ENCODE data around the gene FGF19.

FGF19 gene

DNA sequence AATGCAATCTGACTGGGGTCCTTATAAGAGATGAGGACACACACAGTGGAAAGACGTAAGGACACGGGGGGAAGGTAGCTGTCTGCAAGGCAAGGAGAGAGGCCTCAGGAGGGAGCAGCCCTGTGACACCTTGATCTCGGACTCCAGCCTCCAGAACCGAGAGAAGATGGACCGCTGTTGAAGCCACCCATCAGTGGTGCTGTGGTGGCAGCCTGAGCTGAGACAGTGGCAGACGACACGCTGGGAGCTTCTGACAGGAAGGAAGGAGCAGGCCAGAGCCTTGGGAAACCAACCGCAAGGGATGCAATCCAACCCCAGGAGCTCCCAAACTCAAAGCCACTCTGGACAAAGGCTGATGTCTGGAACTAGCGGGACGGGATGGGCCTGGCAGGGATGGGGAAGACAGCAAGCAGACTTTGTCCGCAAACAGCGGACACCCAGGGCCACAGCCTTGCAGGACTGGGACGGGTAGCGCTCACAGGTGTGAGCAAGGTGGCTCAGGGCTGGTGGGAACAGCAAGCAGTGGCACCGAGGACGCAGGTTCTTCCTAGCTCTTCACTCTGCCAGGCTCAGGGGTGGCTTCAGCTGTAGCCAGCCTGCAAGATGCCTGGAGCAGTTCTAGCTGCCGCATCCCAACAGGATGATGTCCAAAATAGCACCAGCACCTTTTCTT, 39.6 kb downstream of the FGF19 start:
- no peak for DNase-seq (ENCODE audit: low spot score)
- Mint-ChIP-seq H3K9me3 (no peaks in the 10 kb centered on the region), H3K27me3 (ENCODE audit: low read depth) (no peaks in the 10 kb centered on the region), H3K27ac (no peak overlapping the region), H3K4me3 (no peak overlapping the region), H3K4me1 (ENCODE audit: low read depth) (no peaks in the 10 kb centered on the region), H3K36me3 (ENCODE audit: low read depth) (peaks cover 10% of the 10 kb centered on the region)

DNA sequence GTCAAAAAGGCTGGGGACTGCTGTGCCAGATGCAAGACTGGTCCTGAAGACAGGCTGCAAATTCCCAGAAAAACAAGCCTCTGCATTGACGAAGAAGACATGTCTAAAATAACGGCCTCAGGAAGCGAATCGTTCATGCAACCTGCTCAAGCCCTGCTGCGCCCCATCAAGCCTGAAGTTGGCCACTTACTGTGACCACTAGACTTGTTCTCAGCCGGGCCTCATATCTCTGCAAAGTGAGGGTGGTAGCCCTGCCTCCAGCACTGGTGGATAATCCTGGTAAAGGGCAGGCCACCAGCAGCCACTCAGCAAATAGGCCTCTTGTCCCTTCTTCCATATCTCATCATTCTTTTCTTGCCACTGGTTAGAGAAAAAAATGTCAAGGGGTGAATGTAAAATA, 40.5 kb downstream of the FGF19 start:
- Mint-ChIP-seq H3K27me3 (ENCODE audit: low read depth) (no peaks in the 10 kb centered on the region), H3K4me1 (ENCODE audit: low read depth) (no peaks in the 10 kb centered on the region), H3K4me3 (no peak overlapping the region), H3K9me3 (no peaks in the 10 kb centered on the region), H3K27ac (no peak overlapping the region), H3K36me3 (ENCODE audit: low read depth) (peaks cover 10% of the 10 kb centered on the region)
- no peak for DNase-seq (ENCODE audit: low spot score)

DNA sequence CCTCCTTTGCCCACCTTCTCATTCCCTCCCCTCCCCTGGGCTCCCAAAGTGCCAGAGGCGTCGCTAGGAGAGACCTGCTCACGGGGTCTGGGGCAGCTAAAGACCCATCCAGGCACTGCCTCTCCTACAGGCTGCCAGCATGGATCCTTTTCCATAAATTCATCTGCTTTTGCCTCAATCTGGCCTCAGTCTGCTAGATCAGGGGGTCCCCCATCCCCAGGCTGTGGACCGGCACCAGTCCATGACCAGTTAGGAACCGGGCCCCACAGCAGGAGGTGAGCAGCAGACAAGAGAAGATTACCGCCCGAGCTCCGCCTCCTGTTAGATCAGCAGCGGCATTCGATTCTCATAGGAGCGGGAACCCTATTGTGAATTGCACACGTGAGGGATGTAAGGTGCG, 41.0 kb downstream of the FGF19 start:
- H3K4me1 Mint-ChIP-seq (ENCODE audit: low read depth): no peaks in the 10 kb centered on the region
- H3K27me3 Mint-ChIP-seq (ENCODE audit: low read depth): no peaks in the 10 kb centered on the region
- H3K9me3 Mint-ChIP-seq: no peaks in the 10 kb centered on the region
- DNase-seq (ENCODE audit: low spot score): no peak
- no peak overlapping the region for H3K27ac Mint-ChIP-seq
- no peak overlapping the region for H3K4me3 Mint-ChIP-seq
- H3K36me3 Mint-ChIP-seq (ENCODE audit: low read depth): peaks cover 9% of the 10 kb centered on the region

DNA sequence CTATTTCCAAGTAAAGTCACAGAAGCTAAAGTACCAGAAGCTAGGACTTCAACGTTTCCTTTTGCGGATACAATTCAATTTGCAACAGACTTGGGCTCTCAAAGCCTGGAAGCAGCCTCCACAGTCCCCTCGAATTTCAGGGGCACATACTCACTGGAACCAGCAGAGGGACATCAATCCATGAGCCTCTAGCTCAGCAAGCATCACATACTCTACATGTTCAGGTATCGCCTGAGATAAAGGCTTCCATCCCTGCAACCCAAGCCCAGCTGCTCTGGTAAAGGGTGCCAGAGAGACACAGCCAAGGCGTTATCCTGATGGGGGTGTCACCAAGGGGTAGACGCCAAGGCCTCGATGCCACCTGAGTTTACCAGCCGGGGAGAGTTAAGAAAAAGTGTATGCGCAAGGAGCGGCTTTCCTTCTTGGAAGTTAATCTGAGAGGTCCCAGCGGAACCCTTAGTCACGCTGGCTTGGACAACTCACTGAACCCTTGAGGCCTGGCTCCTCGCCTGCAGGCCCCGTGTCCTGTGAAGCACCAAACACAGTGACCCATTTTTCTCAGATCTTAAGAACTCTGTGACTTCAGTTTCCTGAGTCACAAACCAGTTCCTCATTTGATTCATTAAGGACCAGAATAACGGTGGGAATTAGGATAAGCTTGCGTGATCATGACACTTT, 41.7 kb downstream of the FGF19 start:
- H3K4me1 Mint-ChIP-seq (ENCODE audit: low read depth): no peaks in the 10 kb centered on the region
- no peak for DNase-seq (ENCODE audit: low spot score)
- peaks cover 3% of the 10 kb centered on the region for H3K36me3 Mint-ChIP-seq (ENCODE audit: low read depth)
- no peaks in the 10 kb centered on the region for H3K27me3 Mint-ChIP-seq (ENCODE audit: low read depth)
- H3K27ac Mint-ChIP-seq: no peak overlapping the region
- no peak overlapping the region for H3K4me3 Mint-ChIP-seq
- H3K9me3 Mint-ChIP-seq: no peaks in the 10 kb centered on the region

DNA sequence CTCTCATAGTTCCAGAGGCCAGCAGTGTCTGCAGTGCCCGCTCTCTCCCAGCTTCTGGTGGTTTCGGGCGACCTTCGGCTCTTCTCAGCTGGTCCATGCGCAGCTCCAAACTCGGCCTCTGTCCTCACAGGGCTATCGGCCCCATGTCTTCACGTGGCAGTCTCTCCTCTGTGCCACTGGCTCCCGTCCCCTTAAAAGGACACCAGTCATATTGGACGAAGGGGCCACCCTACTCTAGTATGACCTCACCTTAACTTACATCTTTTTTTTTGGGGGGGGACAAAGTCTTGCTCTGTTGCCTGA, 42.5 kb downstream of the FGF19 start:
- H3K36me3 Mint-ChIP-seq (ENCODE audit: low read depth): peaks cover 3% of the 10 kb centered on the region
- no peak overlapping the region for H3K27ac Mint-ChIP-seq
- H3K27me3 Mint-ChIP-seq (ENCODE audit: low read depth): no peaks in the 10 kb centered on the region
- H3K9me3 Mint-ChIP-seq: no peaks in the 10 kb centered on the region
- no peak for DNase-seq (ENCODE audit: low spot score)
- H3K4me3 Mint-ChIP-seq: no peak overlapping the region
- no peaks in the 10 kb centered on the region for H3K4me1 Mint-ChIP-seq (ENCODE audit: low read depth)

DNA sequence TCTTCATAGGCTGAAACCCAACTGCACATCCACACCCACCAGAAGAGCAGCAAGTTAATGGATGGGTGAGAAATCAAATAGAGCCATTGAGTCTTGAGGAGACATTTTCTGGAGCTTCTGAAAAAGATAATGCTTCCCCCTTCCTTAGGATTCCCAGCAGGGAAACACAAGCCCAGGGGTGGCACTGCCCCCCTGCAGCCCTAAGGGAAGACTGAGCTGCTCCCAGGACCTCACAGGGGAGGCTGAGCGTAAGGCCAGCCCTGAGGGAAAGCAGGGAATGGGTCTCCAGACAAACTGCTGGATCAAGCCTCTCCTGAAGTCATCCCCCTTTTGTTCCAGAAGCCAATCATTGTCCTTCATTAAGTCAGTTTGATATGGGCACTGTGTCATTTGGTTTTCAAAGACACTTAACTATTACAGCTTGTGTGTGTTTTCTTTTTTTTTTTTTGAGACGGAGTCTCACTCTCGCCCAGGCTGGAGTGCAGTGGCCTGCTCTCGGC, 43.8 kb downstream of the FGF19 start:
- Mint-ChIP-seq H3K36me3 (ENCODE audit: low read depth) (peaks cover 3% of the 10 kb centered on the region), H3K4me1 (ENCODE audit: low read depth) (no peaks in the 10 kb centered on the region), H3K4me3 (no peak overlapping the region), H3K27me3 (ENCODE audit: low read depth) (no peaks in the 10 kb centered on the region), H3K9me3 (no peaks in the 10 kb centered on the region), H3K27ac (no peak overlapping the region)
- DNase-seq (ENCODE audit: low spot score): no peak

DNA sequence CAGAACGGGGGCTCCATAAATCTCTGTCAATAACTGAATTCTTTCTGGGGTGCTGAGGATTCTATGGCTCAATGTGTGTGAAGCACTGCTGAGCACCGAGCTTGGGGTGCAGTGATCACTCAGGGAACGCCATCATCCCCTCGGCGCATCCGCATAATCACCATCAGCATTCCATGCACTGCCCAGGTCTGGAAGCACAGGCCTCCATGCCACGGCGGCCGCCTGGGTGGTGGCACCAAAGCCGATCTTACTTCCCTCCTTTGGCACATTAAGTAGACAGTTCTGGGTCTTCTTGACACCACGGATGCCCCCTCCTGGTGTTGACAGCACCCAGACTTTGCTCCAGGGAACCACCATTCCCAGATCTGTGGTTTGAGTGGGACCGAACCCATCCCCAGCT, 44.2 kb downstream of the FGF19 start:
- no peak overlapping the region for H3K27ac Mint-ChIP-seq
- no peaks in the 10 kb centered on the region for H3K4me1 Mint-ChIP-seq (ENCODE audit: low read depth)
- DNase-seq (ENCODE audit: low spot score): no peak
- peaks cover 3% of the 10 kb centered on the region for H3K36me3 Mint-ChIP-seq (ENCODE audit: low read depth)
- H3K4me3 Mint-ChIP-seq: no peak overlapping the region
- no peaks in the 10 kb centered on the region for H3K27me3 Mint-ChIP-seq (ENCODE audit: low read depth)
- no peaks in the 10 kb centered on the region for H3K9me3 Mint-ChIP-seq

DNA sequence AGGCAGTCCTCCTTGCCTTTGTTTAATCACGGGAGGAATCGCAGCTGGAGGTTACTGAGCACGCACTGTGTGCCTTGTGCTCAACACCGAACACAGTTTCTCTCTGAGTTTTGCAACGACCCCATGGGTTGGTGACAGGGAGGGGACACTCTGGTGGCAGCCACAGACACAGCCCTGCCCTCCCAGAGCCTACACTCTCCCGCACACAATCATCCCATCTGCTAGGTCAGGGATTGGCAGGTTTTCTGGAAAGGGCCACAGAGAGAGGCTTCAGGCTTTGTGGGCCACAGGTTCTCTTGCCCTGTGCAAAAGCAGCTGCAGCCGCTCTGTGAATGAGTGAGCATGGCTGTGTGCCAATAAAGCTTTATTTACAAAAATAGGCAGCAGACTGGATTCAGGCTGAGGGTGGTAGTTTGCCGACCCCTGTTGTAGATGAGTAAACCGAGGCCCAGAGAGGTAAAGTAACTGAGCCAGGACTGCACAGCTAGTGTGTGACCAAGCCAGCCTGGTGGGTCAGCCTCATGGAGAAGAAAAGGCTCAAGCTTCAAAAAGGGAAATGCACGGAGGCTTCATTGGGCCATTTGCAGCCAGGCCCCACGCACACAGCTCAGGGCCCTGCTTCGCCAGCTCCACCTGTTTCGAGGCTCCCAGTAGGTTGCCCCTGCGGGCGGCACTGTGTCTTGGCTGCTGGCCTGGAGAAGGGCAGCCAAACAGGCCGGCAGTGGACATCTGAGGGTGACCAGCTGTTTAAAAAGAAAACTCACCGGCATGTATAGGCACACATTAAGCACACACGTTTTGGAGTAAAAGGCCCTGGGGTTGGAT, 45.0 kb downstream of the FGF19 start:
- no peak overlapping the region for H3K27ac Mint-ChIP-seq
- H3K4me3 Mint-ChIP-seq: no peak overlapping the region
- peaks cover 3% of the 10 kb centered on the region for H3K36me3 Mint-ChIP-seq (ENCODE audit: low read depth)
- H3K4me1 Mint-ChIP-seq (ENCODE audit: low read depth): no peaks in the 10 kb centered on the region
- no peaks in the 10 kb centered on the region for H3K9me3 Mint-ChIP-seq
- DNase-seq (ENCODE audit: low spot score): no peak
- H3K27me3 Mint-ChIP-seq (ENCODE audit: low read depth): no peaks in the 10 kb centered on the region

DNA sequence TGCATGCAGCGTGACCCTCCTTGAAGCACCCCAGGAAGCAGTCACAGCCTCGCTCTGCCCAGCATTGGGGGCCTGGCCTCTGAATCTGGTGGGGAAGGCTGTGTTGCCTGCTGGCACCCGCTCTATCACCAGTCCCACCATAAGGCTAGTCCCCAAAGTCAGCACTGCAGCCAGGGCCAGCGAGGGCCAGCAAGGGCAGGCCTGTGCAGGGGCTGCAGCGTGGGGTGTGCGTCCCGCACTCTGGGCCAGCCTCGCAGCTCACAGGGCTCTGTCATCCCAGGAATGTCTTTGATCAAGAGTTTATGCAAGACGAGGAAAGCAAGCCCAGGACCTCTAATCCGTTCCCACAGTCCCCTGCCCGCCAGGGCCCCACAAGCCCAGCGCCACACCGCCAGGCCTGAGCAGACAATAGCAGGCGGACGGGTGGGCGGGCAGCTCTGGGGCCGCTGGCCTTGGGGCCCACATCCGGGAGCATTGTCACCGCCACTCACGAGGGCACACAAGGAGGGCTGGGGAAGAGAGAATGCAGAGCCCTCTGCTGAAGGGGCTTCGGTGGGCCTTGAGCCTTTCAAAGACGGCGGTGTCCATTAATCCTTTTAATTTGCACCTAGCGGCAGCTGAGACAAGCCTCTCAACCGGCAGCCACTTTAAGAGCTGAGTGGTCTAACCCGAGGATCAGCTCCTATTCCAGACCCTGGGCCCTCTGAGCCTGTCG, 45.8 kb downstream of the FGF19 start:
- DNase-seq (ENCODE audit: low spot score): no peak
- no peaks in the 10 kb centered on the region for H3K27me3 Mint-ChIP-seq (ENCODE audit: low read depth)
- H3K36me3 Mint-ChIP-seq (ENCODE audit: low read depth): no peaks in the 10 kb centered on the region
- no peaks in the 10 kb centered on the region for H3K4me1 Mint-ChIP-seq (ENCODE audit: low read depth)
- no peak overlapping the region for H3K27ac Mint-ChIP-seq
- no peaks in the 10 kb centered on the region for H3K9me3 Mint-ChIP-seq
- H3K4me3 Mint-ChIP-seq: no peak overlapping the region

DNA sequence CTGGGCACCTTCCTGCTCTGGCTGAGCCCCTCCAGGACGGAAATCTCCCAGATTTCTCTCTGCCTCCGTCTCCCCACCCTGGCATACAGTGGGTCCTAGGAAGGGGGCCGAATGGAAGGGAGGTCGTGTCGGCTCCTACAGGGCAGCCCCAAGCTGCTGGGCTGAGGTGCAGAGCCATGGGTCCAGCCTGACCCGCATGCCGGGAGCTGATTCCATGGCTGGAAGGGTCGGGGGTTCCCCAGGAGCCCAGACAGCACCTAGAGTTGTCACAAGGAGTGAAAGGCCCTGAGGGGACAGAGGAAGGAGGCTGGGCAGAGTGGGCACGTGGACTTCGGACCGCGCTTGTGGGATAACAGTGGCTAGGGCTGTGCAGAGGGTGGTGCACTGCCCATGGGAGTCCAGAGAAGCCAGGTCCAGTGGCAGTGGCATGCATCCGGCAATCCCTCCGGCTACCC, 46.3 kb downstream of the FGF19 start:
- DNase-seq (ENCODE audit: low spot score): no peak
- no peak overlapping the region for H3K4me3 Mint-ChIP-seq
- H3K4me1 Mint-ChIP-seq (ENCODE audit: low read depth): no peaks in the 10 kb centered on the region
- H3K36me3 Mint-ChIP-seq (ENCODE audit: low read depth): no peaks in the 10 kb centered on the region
- H3K27ac Mint-ChIP-seq: no peak overlapping the region
- H3K9me3 Mint-ChIP-seq: no peaks in the 10 kb centered on the region
- no peaks in the 10 kb centered on the region for H3K27me3 Mint-ChIP-seq (ENCODE audit: low read depth)

DNA sequence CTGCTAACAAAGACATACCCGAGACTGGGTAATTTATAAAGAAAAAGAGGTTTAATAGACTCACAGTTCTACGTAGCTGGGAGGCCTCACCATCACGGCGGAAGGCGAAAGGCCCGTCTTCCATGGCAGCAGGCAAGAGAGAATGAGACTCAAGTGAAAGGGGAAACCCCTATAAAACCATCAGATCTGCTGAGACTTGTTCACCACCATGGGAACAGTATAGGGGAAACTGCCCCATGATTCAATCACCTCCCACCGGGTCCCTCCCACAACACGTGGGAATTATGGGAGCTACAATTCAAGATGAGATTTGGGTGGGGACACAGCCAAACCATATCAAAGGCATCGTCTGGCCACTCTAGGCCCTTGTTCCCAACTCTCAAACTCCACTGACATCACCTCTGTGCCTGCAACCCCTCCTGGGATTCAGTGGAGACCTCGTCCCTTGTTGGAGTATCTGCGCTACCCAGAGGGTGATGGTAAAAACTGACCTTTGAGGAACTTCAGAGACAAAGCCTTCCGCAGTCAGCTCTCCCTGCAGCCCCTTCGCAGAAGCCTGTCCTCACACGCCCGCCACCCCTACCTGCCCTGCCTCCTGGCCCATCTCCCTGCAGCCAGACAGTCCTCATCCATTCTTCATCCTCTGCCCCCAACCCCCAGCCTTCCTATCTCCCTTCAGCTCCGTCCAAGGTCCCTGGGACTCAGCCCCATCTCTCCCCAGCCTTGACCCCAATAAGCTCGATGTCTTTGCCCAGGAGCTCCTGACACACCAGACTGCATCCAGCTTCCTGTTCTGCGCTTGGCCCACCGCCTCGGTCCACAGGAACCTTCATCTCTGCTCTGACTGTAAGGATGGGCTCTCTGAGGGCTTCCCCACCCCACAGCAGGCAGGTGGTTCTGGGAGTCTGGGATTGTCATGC, 47.0 kb downstream of the FGF19 start:
- no peaks in the 10 kb centered on the region for H3K36me3 Mint-ChIP-seq (ENCODE audit: low read depth)
- H3K27ac Mint-ChIP-seq: no peak overlapping the region
- no peaks in the 10 kb centered on the region for H3K27me3 Mint-ChIP-seq (ENCODE audit: low read depth)
- no peak overlapping the region for H3K4me3 Mint-ChIP-seq
- no peaks in the 10 kb centered on the region for H3K4me1 Mint-ChIP-seq (ENCODE audit: low read depth)
- no peak for DNase-seq (ENCODE audit: low spot score)
- H3K9me3 Mint-ChIP-seq: no peaks in the 10 kb centered on the region

DNA sequence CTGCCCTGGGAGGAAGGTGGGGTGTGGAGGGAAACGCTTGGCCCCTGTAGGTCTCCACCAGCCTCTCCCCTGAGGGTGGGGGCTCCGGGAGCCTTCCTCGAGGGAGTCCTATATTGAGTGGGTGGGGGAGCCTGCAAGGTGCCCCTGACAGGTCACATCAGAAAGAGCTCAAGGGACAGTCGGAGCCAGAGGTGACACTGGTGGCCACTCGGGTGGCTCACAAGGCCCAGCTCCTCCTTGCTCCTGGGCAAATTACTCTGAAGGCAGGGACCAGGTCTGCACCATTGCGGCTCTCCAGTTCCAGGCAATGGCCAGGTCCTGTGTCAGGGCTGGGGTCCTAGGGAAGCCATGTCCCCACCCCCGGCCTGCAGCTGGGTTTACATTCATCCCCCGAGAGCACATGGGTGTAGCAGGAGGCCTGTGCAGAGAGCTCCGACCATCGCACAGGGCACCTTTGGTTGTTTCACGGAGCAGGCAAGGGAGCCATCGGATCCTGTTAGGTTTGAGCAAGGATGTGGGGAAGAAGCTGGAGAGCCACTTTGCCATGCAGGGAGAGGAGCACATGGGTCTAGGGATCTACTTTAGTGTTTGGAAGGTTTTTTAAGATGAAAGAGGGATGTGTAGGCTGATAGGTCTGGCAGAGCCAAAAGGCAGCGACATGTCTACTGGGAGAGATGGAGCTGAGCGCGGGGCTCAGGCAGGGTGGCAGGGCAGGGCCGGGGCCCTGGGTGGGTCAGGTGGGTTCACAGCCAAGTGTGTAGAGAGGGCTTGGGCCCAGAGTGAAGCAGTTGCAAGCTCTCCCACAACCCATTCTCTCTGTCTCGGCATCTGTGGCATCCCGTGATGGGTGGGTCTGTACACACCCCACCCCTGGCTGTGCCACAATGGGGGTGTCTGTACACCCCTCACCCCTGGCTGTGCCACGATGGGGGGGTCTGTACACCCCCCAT, 48.1 kb downstream of the FGF19 start:
- Mint-ChIP-seq H3K27me3 (ENCODE audit: low read depth) (no peaks in the 10 kb centered on the region), H3K9me3 (no peaks in the 10 kb centered on the region), H3K27ac (no peak overlapping the region), H3K4me3 (no peak overlapping the region), H3K4me1 (ENCODE audit: low read depth) (no peaks in the 10 kb centered on the region), H3K36me3 (ENCODE audit: low read depth) (no peaks in the 10 kb centered on the region)
- DNase-seq (ENCODE audit: low spot score): no peak
